ENCODE data around the gene MLH1.

GRCh38 chr3:36957063-36957462 lies 36.3 kb upstream of the MLH1 start:
- TF ChIP-seq, protein P1, sequence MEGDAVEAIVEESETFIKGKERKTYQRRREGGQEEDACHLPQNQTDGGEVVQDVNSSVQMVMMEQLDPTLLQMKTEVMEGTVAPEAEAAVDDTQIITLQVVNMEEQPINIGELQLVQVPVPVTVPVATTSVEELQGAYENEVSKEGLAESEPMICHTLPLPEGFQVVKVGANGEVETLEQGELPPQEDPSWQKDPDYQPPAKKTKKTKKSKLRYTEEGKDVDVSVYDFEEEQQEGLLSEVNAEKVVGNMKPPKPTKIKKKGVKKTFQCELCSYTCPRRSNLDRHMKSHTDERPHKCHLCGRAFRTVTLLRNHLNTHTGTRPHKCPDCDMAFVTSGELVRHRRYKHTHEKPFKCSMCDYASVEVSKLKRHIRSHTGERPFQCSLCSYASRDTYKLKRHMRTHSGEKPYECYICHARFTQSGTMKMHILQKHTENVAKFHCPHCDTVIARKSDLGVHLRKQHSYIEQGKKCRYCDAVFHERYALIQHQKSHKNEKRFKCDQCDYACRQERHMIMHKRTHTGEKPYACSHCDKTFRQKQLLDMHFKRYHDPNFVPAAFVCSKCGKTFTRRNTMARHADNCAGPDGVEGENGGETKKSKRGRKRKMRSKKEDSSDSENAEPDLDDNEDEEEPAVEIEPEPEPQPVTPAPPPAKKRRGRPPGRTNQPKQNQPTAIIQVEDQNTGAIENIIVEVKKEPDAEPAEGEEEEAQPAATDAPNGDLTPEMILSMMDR (IDR thresholded peaks at IDR 0.05): peak; percentile 26; the same call in 1 of the 2 replicates
- TF ChIP-seq ZNF121 (CRISPR knock-in tag; IDR thresholded peaks at IDR 0.05): no peak
- TF ChIP-seq, protein P2, sequence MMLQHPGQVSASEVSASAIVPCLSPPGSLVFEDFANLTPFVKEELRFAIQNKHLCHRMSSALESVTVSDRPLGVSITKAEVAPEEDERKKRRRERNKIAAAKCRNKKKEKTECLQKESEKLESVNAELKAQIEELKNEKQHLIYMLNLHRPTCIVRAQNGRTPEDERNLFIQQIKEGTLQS (CRISPR knock-in tag; conservative IDR thresholded peaks at IDR 0.05): no peak
- TF ChIP-seq, protein P3, sequence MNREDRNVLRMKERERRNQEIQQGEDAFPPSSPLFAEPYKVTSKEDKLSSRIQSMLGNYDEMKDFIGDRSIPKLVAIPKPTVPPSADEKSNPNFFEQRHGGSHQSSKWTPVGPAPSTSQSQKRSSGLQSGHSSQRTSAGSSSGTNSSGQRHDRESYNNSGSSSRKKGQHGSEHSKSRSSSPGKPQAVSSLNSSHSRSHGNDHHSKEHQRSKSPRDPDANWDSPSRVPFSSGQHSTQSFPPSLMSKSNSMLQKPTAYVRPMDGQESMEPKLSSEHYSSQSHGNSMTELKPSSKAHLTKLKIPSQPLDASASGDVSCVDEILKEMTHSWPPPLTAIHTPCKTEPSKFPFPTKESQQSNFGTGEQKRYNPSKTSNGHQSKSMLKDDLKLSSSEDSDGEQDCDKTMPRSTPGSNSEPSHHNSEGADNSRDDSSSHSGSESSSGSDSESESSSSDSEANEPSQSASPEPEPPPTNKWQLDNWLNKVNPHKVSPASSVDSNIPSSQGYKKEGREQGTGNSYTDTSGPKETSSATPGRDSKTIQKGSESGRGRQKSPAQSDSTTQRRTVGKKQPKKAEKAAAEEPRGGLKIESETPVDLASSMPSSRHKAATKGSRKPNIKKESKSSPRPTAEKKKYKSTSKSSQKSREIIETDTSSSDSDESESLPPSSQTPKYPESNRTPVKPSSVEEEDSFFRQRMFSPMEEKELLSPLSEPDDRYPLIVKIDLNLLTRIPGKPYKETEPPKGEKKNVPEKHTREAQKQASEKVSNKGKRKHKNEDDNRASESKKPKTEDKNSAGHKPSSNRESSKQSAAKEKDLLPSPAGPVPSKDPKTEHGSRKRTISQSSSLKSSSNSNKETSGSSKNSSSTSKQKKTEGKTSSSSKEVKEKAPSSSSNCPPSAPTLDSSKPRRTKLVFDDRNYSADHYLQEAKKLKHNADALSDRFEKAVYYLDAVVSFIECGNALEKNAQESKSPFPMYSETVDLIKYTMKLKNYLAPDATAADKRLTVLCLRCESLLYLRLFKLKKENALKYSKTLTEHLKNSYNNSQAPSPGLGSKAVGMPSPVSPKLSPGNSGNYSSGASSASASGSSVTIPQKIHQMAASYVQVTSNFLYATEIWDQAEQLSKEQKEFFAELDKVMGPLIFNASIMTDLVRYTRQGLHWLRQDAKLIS (CRISPR knock-in tag; IDR thresholded peaks at IDR 0.05; ENCODE audit: borderline replicate concordance): no peak

All from WTC11 (cell line).